Mesenchymal stem cell (in vitro differentiated cells and primary cell): ENCODE data around the gene DUS2.

Source experiments
- DNase-seq: peaks from one replicate; pipeline ENCODE4 v3.0.0-alpha.2; 2013
- H2AFZ ChIP-seq: one replicate; pipeline ENCODE4 v1.6.1; 2013; ENCODE audit warnings: low read depth, mild to moderate bottlenecking, control low read depth, inconsistent platforms, low read length, moderate library complexity
- H2AK5ac ChIP-seq: 2 replicates; pipeline ENCODE4 v1.6.1; 2013; ENCODE audit warnings: low read length, moderate library complexity, mild to moderate bottlenecking, inconsistent platforms; ENCODE audit not compliant: severe bottlenecking
- H2BK120ac ChIP-seq: one replicate; pipeline ENCODE4 v1.6.1; 2013; ENCODE audit warnings: low read depth, mild to moderate bottlenecking, inconsistent platforms, low read length, moderate library complexity
- H2BK12ac ChIP-seq, 2 experiments: one replicate each; pipeline ENCODE4 v1.6.1; 2013; ENCODE audit warnings: inconsistent platforms in 2 of 2, low read length in 2 of 2, mild to moderate bottlenecking in 2 of 2, moderate library complexity in 2 of 2, control low read depth in 1 of 2
- H2BK15ac ChIP-seq: one replicate; pipeline ENCODE4 v1.6.1; 2013; ENCODE audit warnings: mild to moderate bottlenecking, low read depth, inconsistent platforms; ENCODE audit not compliant: poor library complexity, severe bottlenecking
- H2BK5ac ChIP-seq: 2 replicates; pipeline ENCODE4 v1.6.1; 2013; ENCODE audit warnings: low read depth, mild to moderate bottlenecking, low read length, control low read depth, inconsistent platforms; ENCODE audit not compliant: poor library complexity, severe bottlenecking
- H3K14ac ChIP-seq, 2 experiments: one replicate each; pipeline ENCODE4 v1.6.1; 2013; ENCODE audit warnings: inconsistent platforms in 2 of 2, low read length in 2 of 2, control low read depth in 1 of 2, mild to moderate bottlenecking in 1 of 2, moderate library complexity in 1 of 2
- H3K18ac ChIP-seq, 2 experiments: one replicate each; pipeline ENCODE4 v1.6.1; 2013; ENCODE audit warnings: inconsistent platforms in 2 of 2, low read length in 2 of 2, control low read depth in 1 of 2, low read depth in 1 of 2, mild to moderate bottlenecking in 1 of 2
- H3K23ac ChIP-seq, 2 experiments: one replicate each; pipeline ENCODE4 v1.6.1; 2013; ENCODE audit warnings: inconsistent platforms in 2 of 2, low read length in 2 of 2, mild to moderate bottlenecking in 2 of 2, moderate library complexity in 2 of 2, control low read depth in 1 of 2
- H3K27ac ChIP-seq: 2 replicates; pipeline ENCODE4 v1.5.1; 2013; ENCODE audit warnings: mild to moderate bottlenecking, moderate library complexity, low read length, control low read depth, inconsistent platforms; ENCODE audit not compliant: poor library complexity, severe bottlenecking
- H3K27me3 ChIP-seq, 2 experiments: 2 replicates each; pipeline versions ENCODE4 v1.6.1 to v1.7.0; 2013; ENCODE audit warnings: low read length in 2 of 2, mild to moderate bottlenecking in 2 of 2, moderate library complexity in 2 of 2, control low read depth in 1 of 2, inconsistent platforms in 1 of 2; ENCODE audit not compliant: control insufficient read depth in 1 of 2, insufficient read depth in 1 of 2
- H3K36me3 ChIP-seq, 2 experiments: 2 replicates each; pipeline versions ENCODE4 v1.6.1 to v1.7.0; 2013; ENCODE audit warnings: low read length in 2 of 2, control low read depth in 1 of 2, inconsistent platforms in 1 of 2, low read depth in 1 of 2, mild to moderate bottlenecking in 1 of 2; ENCODE audit not compliant: insufficient read depth in 2 of 2, control insufficient read depth in 1 of 2
- H3K4ac ChIP-seq, 2 experiments: one replicate each; pipeline ENCODE4 v1.6.1; 2013; ENCODE audit warnings: inconsistent platforms in 2 of 2, low read length in 2 of 2, mild to moderate bottlenecking in 2 of 2, moderate library complexity in 2 of 2, control low read depth in 1 of 2, low read depth in 1 of 2
- H3K4me1 ChIP-seq: 2 replicates; pipeline ENCODE4 v1.6.1; 2013; ENCODE audit warnings: low read depth, low read length, control low read depth; ENCODE audit not compliant: control insufficient read depth, insufficient read depth
- H3K4me2 ChIP-seq: 2 replicates; pipeline ENCODE4 v1.6.1; 2013; ENCODE audit warnings: low read length, mild to moderate bottlenecking, inconsistent platforms; ENCODE audit not compliant: poor library complexity, severe bottlenecking
- H3K4me3 ChIP-seq, 2 experiments: 2 replicates each; pipeline versions ENCODE4 v1.5.1 to v1.7.0; 2013; ENCODE audit warnings: low read length in 2 of 2, mild to moderate bottlenecking in 2 of 2, control low read depth in 1 of 2, low read depth in 1 of 2; ENCODE audit not compliant: insufficient read depth in 1 of 2
- H3K79me1 ChIP-seq: replicated peaks from 2 replicates; pipeline ENCODE4 v1.6.1; 2013; ENCODE audit warnings: mild to moderate bottlenecking, control low read depth, low read length, inconsistent platforms; ENCODE audit not compliant: poor library complexity, severe bottlenecking
- H3K9ac ChIP-seq: 2 replicates; pipeline ENCODE4 v1.7.0; 2013; ENCODE audit warnings: mild to moderate bottlenecking, low read length, moderate library complexity
- H3K9me3 ChIP-seq: 2 replicates; pipeline ENCODE4 v1.7.0; 2013; ENCODE audit warnings: mild to moderate bottlenecking, low read length; ENCODE audit not compliant: control insufficient read depth
- H4K8ac ChIP-seq: one replicate; pipeline ENCODE4 v1.6.1; 2013; ENCODE audit warnings: inconsistent platforms, mild to moderate bottlenecking, low read length, moderate library complexity
- H4K91ac ChIP-seq: one replicate; pipeline ENCODE4 v1.6.1; 2013; ENCODE audit warnings: mild to moderate bottlenecking, low read length, inconsistent platforms
- WGBS: methylation state at CpG from one replicate; pipeline ENCODE4 v1.1.7; 2013; ENCODE audit warnings: mixed read lengths; 5-methylcytosine and 5-hydroxymethylcytosine counted together

The DUS2 gene

DNA sequence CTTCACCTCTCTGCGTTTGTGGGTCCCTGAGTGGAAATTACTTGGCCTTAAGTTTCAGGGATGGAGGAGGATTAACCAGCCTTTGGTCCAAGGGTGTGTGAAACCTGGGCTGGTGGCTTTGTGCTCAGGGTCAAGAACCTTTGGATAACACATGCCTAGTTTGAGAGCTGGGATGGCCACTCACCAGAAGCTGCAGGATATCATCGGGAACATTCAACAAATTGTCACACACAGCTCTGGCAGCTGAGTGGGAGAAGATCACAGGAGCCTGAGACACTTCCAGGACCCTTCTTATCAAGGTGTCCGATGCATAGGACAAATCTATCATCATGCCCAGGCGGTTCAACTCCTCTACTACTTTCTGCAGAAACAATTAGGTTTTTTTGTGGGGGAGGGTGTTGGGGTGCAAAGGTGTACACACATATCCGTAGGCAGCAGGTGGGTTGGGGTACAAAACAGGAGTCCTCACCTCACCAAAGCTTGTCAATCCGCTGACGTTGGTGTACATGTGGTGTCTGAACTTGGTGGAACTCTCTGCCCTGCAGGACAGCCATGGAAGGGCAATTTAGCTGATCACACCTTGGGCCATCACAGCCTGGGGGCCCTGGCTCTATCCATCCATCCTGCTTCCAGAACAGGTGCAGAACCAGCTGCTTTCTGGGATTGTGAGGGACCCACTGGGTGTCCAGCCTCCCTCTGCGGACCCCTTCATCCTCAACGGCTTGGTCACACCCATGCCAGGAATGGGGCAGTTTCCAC, 45.4 kb upstream of the DUS2 start:
- H3K9ac ChIP-seq: no peak overlapping the region
- no peak overlapping the region for H2BK12ac ChIP-seq
- no peak overlapping the region for H3K27ac ChIP-seq
- no peaks in the 10 kb centered on the region for H3K36me3 ChIP-seq
- no peak overlapping the region for H2BK120ac ChIP-seq
- DNase-seq: no peak
- no peak overlapping the region for H2AFZ ChIP-seq
- no peaks in the 10 kb centered on the region for H3K79me1 ChIP-seq
- H2BK15ac ChIP-seq: no peak overlapping the region
- H3K4me2 ChIP-seq: no peak overlapping the region
- no peak overlapping the region for H4K8ac ChIP-seq
- no peak overlapping the region for H3K4ac ChIP-seq
- no peak overlapping the region for H2BK5ac ChIP-seq
- no peaks in the 10 kb centered on the region for H3K4me1 ChIP-seq
- H3K18ac ChIP-seq: no peak overlapping the region
- peaks cover 32 to 47% of the 10 kb centered on the region in 2 experiments for H3K27me3 ChIP-seq
- H3K9me3 ChIP-seq: no peaks in the 10 kb centered on the region
- no peak overlapping the region for H3K14ac ChIP-seq
- no peak overlapping the region for H2AK5ac ChIP-seq
- H4K91ac ChIP-seq: no peak overlapping the region
- no peak overlapping the region for H3K23ac ChIP-seq
- 92% methylated on average over 7 of the region's 9 CpGs for WGBS
- no peak overlapping the region for H3K4me3 ChIP-seq

DNA sequence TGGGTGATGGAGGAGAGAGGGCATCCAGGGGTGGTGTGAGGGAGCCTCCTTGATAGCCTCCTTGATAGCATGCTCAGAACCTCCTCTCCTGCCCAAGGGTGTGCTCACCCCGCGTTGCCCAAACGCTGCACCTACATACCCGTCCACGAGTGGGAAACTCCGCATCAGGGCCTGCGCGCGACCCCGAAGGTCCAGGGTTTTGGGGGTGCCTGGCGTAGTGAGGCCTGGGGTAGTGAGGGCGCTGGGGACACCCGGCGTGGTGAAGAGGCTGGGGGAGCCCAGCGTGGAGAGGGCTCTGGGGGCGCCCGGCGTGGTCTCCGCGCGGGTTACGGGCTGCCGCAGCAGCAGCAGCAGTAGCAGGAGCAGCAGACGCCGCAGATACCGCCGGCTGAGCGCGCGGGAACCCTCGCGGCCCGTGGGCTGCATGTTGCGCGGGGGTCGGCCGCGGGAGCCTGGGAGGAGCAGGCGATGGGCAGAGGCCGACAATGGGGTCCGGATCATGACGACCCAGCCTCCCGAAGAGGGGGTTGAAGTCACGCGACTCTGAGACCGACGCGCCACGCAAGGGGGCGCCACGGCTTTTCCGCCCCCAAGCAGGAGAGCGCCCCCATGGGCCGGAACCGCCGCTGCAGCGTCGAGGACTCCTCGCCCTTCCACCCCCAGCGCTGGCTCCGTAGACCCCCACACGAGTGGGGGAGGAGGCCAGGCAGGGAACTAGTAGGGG, 43.0 kb upstream of the DUS2 start, which contains the start of gene DPEP3:
Gene DPEP3, minus strand, starts transcription at position 545 of the 724 bp plus-strand sequence. Its CDS starts 119 bp downstream, at position 426.
- Histone ChIP-seq H2BK5ac (no peak within 1 kb of the TSS), H3K4me2 (no peak within 1 kb of the TSS), H2AK5ac (no peak within 1 kb of the TSS), H2BK15ac (no peak within 1 kb of the TSS), H3K23ac (no peak within 1 kb of the TSS), H3K9ac (no peak within 1 kb of the TSS), H4K91ac (no peak within 1 kb of the TSS), H3K9me3 (no peaks in the 10 kb centered on the region), H2AFZ (no peak within 1 kb of the TSS), H3K4me3 (no peak within 1 kb of the TSS), H3K18ac (no peak within 1 kb of the TSS), H3K27me3 (peaks cover 32 to 47% of the 10 kb centered on the region in 2 experiments), H3K36me3 (no peaks in the 10 kb centered on the region), H3K4ac (no peak within 1 kb of the TSS), H3K4me1 (peaks cover 1% of the 10 kb centered on the region), H2BK12ac (no peak within 1 kb of the TSS), H3K79me1 (no peaks in the 10 kb centered on the region), H3K27ac (no peak within 1 kb of the TSS), H2BK120ac (no peak within 1 kb of the TSS), H3K14ac (no peak within 1 kb of the TSS), H4K8ac (no peak within 1 kb of the TSS)
- 66% methylated on average over 53 of the region's 62 CpGs for WGBS
- no peak for DNase-seq

DNA sequence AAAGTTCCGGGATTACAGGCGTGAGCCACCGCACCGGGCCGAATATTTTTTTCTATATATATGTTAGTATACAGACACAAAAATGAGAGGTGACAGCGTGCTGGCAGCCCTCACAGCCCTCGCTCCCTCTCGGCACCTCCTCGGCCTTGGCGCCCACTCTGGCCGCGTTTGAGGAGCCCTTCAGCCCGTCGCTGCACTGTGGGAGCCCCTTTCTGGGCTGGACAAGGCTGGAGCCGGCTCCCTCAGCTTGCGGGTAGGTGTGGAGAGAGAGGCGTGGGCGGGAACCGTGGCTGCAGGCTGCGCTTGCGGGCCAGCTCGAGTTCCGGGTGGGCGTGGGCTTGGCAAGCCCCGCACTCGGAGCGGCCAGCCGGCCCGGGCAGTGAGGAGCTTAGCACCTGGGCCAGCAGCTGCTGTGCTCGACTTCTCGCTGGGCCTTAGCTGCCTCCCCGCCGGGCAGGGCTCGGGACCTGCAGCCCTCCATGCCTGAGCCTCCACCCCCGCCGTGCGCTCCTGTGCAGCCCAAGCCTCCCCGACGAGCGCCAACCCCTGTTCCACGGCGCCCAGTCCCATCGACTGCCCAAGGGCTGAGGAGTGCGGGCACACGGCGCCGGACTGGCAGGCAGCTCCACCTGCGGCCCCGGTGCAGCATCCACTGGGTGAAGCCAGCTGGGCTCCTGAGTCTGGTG, 40.9 kb upstream of the DUS2 start:
- DNase-seq: no peak
- Histone ChIP-seq H2BK5ac (no peak overlapping the region), H3K79me1 (no peaks in the 10 kb centered on the region), H3K4ac (no peak overlapping the region), H2AFZ (no peak overlapping the region), H3K4me2 (no peak overlapping the region), H3K9ac (no peak overlapping the region), H2BK12ac (no peak overlapping the region), H4K91ac (no peak overlapping the region), H2AK5ac (no peak overlapping the region), H3K4me1 (peaks cover 1% of the 10 kb centered on the region), H3K18ac (no peak overlapping the region), H3K36me3 (no peaks in the 10 kb centered on the region), H3K9me3 (no peaks in the 10 kb centered on the region), H4K8ac (no peak overlapping the region), H3K4me3 (no peak overlapping the region), H3K27me3 (peaks cover 16 to 28% of the 10 kb centered on the region in 2 experiments), H3K14ac (no peak overlapping the region), H3K27ac (no peak overlapping the region), H3K23ac (no peak overlapping the region), H2BK15ac (no peak overlapping the region), H2BK120ac (no peak overlapping the region)
- 94% methylated on average over 38 of the region's 49 CpGs for WGBS

DNA sequence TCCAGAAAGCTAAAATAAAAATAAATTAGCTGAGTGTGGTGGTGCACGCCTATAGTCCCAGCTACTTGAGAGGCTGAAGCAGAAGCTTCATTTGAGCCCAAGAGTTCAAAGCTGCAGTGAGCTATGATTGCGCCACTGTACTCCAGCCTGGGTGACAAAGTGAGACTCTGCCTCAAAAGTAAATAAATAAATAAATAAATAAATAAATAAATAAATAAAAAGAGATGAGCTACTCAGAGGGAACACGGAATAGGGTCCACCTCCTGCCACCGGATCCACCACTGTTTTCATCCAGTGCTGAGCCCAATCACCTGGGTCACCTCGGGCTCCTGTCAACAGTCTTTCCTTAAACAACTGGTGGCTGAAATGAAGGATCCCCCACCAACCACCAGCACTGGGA, 36.1 kb upstream of the DUS2 start:
- WGBS: 85% methylated on average over 5 of the region's 5 CpGs
- H4K91ac ChIP-seq: no peak overlapping the region
- H2BK15ac ChIP-seq: no peak overlapping the region

More for the DNA sequence above, 36.1 kb upstream of the DUS2 start:
- H3K4me2 ChIP-seq: no peak overlapping the region
- no peak for DNase-seq
- no peak overlapping the region for H2AK5ac ChIP-seq
- no peak overlapping the region for H2BK120ac ChIP-seq
- H3K4me1 ChIP-seq: peaks cover 1% of the 10 kb centered on the region
- H3K79me1 ChIP-seq: no peaks in the 10 kb centered on the region
- no peak overlapping the region for H3K14ac ChIP-seq
- no peak overlapping the region for H2BK5ac ChIP-seq
- H3K27me3 ChIP-seq: peaks cover 0 to 10% of the 10 kb centered on the region in 2 experiments
- H3K23ac ChIP-seq: no peak overlapping the region
- H3K27ac ChIP-seq: no peak overlapping the region
- no peaks in the 10 kb centered on the region for H3K9me3 ChIP-seq
- no peak overlapping the region for H2BK12ac ChIP-seq
- no peaks in the 10 kb centered on the region for H3K36me3 ChIP-seq
- no peak overlapping the region for H3K18ac ChIP-seq
- no peak overlapping the region for H3K9ac ChIP-seq
- no peak overlapping the region for H2AFZ ChIP-seq
- no peak overlapping the region for H3K4me3 ChIP-seq
- H4K8ac ChIP-seq: no peak overlapping the region
- H3K4ac ChIP-seq: no peak overlapping the region
